Stimulated activated naive CD4-positive, alpha-beta T cell treated with Interleukin-2 at 50 U/mL for 16 hours (primary cell): ENCODE measurements around the gene LRRC18.

Source experiments
- DNase-seq: peaks from one replicate; lab custom pipeline; 2025; lab: John Stamatoyannopoulos, UW

Gene LRRC18

DNA sequence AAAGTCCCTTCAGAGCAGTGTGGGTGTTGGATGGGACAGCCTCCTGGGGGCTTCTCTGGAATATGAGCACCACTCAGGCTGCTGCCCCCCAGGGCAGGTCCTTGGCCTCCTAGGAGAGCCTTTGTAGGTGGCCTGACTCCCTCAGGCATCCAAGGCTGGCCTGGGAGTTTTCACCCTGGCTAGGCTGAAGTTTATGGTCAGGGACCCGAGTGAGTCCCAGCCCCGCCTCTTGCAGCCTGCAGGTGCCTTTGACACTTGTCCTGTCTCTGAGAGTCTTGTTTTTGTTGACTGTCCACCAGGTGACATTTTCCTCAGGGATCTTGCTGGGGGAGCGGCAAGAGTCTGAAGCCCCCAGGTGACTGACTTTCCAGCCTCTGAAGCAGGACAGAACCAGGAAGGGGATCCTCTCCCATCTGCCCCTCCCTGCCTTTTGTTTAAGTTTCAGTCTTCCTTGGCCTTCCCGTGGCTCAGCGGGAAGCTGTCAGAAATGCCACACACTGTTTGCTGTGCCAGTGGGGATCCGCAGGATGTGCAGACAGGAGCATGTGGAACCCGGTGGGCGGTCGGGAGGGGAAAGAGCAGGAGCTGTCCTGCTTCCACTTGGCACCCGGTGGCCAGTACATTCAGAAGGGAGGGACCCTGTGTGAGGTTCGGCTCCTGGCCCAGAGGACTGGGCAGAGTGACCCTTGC is 59.5 kb downstream of the LRRC18 start:
- DNase-seq, result no peak

DNA sequence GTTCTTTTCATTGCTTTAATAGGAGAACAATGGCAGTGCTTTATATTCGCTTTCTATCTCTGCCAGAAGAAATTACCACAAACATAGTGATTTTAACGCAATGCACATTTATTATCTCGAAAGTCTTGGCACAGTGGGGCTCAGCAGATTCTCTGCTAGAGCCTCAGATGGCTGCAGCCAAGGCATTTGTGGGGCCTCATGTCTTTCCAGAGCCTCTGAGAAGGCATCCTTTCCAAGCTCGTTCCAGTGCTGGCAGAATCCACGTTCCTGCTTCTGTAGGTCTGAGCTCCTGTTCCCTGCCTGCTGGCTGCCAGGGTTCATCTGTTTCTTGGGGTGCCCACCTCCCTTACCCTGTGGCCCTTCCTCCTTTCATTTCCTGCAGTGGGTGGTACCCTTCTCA is 60.2 kb downstream of the LRRC18 start:
- no peak for DNase-seq

DNA sequence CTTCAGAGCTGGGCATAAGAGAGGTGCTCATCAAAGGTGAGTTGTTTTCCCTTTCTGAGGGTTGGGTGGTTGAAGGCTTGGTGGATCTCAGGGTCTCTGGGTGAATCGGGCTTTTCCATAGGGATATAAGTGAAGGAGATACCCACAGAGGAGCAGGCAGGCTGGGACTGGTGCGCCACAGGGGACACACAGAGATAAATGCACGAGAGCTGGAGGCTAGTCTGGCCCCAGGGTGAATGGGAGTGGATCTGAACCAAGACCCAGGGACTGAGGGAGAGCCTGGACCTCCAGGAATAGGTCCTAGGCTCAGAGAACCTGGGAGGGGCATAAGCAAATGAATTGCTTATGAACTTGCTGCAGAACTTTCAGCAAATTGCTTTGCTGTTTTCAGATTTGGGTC is 61.5 kb downstream of the LRRC18 start:
- no peak for DNase-seq

DNA sequence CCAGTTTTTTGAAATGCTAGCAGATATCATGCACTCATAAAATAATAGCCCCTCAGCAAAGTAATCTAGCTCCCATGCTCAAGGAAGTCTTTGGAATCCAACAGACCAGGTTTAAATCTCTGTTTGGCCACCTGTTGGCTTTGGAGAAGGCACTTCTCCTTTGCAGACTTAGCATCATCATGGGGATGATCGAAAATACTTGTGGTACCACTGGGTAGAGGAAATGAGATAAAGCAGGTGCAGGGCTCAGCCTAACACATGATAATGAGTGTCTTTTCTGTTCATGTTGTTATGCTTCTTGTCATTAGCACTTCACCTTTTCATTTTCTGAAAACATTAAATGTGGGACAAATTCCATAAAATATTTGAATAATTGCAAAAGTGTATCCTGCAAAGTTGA is 67.4 kb downstream of the LRRC18 start:
- no peak for DNase-seq
